ENCODE results near the gene PTPRE.

The PTPRE gene

DNA sequence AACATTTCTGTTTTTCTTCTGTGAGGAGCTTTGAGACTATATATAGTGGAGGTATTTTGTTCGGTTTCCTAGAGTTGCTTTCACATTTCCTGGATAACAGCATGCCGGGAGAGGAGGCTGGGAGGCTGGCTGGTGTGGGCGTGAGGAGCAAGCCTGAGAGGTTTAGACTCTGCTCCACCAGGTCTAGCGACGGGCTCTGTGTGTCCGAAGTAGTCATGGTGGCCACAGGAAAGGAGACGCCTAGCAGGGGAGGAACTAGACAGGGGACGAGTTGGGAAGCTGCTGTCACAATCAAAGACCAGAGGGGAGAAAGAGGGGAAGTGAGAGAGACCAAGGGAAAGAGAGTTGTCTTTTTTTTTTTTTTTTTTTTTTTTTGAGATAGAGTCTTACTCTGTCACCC lies 19.6 kb downstream of the PTPRE start:
- no peak for DNase-seq (ENCODE audit: low spot score)

DNA sequence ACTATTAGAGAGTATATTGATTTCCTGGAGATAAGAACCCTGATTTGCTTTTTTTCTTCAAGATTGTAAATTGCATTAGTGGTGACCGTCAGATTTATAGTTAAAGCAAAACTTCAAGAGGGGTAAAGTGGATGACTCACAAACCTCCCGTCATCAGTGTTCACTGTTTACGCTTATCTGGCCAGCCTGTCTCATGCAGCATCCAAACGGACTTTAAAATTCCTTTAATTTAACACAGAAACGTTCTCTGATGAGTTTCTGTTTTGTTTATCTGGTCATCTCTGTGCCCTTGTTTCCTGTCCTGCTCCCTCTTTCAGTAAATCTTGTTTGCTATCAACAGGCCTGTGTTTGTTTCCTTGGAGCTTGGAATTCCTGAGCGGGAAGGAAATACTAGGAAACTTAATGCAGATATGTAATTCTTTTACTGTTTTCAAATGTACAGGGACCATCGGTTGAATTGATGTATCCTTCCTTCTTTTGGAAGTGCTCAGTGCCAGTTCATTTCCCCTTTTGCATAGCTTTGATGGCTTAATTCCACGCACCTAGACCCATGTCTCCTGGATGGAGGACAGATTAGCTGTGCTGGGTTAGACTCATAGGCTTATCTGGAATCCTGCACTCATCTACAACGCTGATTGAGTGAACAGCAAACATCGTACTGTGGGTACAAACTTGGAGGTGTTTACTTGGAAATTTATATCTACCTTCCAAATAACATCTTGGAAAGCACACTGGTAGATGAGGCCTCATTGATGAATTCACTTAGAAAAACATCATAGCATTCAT lies 21.3 kb downstream of the PTPRE start:
- no peak for DNase-seq (ENCODE audit: low spot score)

DNA sequence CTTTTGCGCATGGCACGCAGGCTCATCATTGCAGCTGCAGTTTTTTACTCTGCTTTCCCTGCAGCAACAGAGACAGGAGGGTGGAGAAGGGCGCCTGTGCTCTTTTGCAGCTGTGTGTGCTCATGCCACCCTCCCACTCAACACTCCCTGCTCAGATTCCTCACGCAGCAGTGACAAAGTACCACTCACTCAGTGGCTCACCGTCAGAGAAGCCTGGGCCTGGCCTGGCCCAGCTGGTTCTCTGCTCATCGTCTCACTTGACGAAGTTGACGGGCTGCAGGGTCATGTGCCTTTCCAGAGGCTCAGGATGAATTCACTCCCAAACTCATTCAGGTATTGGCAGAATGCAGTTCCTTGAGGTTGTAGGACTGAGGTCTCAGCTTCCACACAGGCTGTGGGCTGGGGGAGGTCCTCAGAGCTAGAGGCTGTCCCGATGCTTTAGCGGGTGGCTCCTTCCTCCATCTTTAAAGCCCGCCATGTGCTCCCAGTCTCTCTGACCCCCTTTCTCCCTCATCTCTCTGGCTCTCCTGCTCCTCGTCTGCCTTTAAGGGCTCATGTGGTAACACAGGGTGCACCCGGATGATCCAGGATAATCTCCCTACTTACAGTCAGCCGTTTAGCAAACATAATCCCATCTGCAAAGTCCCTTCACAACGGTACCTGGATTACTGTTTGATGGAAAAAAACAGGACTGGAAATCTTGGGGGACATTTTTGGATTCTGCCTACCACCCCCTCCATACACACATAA lies 25.8 kb downstream of the PTPRE start:
- no peak for DNase-seq (ENCODE audit: low spot score)

DNA sequence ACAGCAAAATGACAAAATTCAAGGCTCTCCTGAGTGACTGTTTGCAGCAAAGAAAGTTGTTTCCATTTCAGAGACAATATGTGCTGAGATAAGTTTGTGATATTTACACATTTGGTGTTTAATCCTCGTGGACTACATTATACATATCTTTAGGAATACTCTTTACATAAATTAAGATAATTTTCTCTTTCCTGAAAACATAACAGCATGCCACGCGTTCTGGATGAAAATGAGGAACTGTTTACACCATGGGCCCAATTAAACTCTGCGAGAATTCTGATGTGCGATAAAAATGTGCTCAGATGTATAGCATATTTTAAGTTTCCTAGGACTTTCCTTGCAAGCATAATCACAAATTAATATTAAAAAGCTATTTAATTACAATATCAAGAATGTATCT lies 26.4 kb downstream of the PTPRE start:
- DNase-seq (ENCODE audit: low spot score) = no peak

DNA sequence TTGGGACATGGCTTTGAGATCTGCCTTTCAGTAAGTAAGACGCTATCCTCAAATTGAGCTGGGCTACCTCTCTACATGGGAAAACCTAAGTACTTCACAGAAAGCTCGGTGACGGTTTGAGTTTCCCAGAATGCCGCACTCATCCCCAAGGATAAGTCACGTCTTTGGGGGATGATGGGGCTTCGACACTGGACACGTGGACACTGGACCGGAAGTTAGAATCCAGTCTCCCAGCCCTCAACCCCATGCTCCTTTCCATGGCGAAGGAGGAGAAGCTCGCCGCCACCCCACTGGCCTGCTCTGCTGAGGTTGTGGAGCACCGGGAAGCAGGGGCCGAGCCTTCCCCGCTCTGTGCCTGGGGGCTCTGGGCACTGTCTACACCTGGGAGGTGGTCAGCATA lies 27.5 kb downstream of the PTPRE start:
- no peak for DNase-seq (ENCODE audit: low spot score)

DNA sequence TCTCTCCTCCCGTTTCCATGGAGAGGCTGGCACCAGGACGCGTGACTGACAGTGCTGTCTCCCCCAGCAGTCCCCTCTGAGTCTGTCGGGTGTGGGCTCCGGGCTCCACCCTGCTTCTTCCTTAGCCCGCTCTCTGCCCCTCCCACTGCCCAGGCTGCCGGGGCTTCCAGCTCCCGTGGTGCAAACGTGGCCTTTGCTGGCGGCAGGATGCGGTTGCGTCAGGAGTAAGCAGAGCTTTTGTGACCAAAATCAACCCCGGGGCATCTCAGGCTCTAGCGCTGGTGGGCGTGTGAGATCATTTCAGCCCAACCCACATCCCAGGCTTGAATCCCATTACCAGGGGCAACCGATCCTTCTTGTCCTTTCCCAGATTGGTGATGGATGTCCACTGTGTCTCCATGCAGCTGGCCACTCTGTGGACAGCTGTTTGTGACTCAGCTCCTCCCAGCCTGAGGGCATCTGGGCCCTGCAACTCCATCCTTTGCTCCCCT lies 28.2 kb downstream of the PTPRE start:
- no peak for DNase-seq (ENCODE audit: low spot score)

DNA sequence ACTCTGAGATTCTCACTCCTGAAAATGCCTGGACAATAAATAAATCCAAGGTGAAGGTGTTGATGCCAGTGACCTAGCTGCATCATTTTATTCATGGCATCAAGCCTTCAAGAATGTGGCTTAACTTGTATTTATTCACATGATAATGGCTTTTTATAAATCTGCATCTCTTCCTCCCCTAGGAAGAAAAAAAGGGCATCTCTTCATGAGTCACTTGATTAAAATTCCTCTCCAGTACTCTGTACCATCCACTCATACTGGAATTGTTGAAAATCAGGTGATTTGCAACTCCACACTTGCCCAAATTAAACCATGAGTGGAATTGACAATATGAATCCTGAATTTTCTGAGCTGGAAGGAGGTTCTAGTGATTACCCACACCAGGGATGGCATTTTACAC lies 30.2 kb downstream of the PTPRE start:
- no peak for DNase-seq (ENCODE audit: low spot score)

DNA sequence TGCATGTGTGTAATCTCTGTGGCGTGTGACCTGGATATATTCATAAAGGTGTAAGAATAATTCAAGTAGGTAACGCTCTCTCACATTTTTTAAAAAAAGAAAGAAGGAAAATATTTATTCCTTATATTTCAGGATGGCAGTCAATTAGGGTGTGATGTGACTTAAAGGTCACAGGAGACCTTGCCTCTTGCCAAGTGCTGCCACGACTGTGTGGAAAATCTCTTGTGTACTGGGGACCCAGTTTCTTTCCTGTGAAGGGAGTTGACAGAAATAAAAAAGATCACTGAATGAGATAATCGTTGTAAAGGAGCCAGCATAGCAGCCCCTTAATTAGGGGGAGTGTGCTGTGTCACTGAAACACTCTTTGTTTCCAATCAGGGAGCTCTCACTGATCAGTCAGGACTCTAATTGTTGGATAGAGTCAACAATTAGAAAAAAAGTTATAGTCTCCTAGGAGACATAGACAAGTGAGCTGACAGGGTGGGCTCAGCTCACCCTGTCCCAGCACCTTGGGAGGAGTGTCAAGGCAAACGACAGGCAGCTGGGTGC lies 31.1 kb downstream of the PTPRE start:
- no peak for DNase-seq (ENCODE audit: low spot score)

DNA sequence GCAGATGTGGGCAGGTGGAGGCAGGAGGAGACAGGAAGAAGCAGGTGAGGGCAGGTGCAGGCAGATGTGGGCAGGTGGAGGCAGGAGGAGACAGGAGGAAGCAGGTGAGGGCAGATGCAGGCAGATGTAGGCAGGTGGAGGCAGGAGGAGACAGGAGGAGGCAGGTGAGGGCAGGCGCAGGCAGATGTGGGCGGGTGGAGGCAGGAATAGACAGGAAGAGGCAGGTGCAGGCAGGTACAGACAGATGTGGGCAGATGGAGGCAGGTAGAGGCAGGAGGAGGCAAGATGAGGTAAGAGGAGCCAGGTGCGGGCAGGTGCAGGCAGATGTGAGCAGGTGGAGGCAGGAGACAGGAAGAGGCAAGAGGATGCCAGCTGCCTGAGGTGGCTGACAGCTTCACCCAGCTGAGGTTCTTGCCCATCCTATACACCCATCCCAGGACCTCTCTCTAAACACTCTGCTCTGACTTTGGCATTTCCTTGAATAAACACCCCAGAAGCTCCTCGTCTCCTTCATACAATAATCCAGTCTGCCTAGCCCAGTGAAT lies 33.0 kb downstream of the PTPRE start:
- no peak for DNase-seq (ENCODE audit: low spot score)

DNA sequence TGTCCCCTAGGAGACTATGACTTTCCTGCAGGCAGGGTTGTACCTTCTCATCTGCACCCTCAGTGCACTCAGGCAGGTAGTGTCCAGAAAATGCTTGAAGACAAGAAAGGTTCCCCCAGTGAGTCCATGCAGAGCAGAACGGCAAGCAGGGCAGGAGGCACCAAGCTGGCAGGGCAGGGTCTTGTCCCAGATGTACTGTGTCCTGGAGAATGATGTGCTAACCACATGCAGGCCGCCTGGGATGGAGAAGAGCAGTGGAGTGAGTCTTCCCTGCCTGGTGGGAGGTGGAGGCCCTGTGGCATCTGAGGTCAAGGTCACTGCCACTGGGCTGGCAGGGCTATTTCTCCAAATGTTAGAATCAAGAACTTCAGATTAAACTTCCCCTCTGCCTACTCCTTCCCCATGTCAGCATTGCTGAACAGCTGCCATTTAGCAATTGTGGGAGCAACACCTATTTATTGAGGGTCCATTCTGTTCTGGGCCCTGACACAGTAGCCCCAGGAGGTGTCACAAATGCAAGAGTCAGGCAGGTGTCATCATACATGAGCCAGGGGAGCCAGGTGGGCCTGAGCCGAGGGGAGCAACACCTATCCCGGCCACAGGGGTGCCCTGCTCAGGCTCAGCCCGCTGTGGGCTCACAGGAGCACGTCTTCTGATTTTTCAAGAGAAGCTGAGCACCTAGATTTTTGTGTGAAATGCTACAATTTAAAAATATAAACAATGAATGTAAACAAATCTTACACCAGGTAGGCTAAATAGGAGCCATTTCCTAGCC lies 34.1 kb downstream of the PTPRE start:
- DNase-seq (ENCODE audit: low spot score) = no peak

DNA sequence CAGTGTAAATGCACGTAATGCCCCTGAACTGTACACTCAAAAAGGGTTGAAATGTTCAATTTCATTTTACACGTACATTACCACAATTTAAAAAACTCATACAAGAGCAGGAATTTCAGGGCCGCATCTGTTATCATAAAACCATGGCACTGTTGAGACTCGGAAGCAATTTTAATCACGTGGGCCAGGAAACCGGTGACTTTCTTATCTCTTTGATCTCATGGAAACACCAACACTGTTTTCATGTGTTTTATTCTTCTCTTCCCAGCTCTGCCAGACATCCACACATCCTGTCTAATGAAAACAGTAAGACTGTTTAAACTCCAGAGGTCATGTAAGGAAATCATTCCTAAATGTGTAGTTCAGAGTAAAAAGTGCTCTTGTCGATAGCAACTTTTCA lies 35.9 kb downstream of the PTPRE start:
- no peak for DNase-seq (ENCODE audit: low spot score)

DNA sequence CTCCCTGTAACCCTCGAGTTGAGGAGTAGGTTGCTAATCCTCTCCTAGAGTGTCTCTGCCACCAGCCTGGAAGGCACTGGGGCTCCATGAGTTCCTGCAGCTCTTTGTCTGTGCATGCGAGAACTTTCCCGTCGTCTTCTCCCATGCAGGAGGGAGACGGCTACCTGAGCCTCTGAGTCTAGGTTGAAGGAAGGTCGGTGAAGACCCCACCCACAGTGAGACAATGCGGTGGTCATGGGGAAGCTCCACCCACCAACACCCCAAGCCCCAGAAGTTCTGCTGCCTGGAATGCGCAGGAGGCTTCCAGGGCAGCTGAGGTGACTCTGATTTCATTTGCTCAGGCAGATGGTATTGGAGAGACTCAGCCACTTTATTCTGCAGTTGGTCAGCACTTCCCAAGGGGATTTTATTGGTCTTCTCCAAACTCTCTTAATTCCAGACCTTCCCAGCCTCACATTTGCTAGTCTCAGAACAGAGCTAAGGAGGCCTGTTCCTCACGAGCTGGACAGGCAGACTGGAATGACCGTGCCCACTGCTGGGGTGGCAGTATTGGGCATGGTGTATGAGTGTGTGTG lies 36.5 kb downstream of the PTPRE start:
- DNase-seq (ENCODE audit: low spot score) = no peak

DNA sequence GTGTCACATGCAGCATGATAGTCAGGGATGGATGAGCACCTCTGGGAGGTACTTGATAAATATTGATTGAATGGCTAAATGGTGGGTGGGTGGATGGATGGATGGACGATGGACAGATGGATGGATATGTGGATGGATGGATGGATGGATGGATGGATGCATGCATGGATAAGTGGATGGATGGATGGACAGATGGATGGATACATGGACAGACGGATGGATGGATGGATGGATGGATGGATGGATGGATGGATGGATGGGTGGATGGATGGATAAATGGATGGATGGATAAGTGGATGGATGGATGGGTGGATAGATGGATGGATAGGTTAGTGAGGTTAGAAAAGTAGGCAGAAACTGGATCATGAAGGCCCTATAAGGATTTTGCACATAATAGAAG lies 37.4 kb downstream of the PTPRE start:
- no peak for DNase-seq (ENCODE audit: low spot score)

DNA sequence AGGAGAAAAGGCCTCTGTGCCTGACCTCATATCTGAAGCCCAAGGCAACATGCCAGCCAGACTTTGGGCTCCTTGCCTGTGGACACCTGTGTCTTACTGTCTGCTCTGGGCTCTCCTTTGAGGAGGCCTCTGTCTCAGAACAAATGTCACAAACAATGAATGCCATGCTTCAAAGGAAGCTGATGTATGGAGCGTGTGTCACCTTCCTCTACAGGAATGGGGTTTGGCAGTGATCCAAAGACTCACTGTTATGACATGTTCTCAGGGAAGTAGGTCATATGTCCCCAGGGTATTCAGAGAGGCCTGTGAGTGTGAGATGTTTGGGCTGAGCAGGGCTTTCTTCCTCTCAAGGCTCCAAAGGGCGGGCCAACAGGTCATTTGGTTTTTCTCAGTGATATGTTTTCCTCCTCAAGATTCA lies 38.4 kb downstream of the PTPRE start:
- DNase-seq (ENCODE audit: low spot score) = no peak

DNA sequence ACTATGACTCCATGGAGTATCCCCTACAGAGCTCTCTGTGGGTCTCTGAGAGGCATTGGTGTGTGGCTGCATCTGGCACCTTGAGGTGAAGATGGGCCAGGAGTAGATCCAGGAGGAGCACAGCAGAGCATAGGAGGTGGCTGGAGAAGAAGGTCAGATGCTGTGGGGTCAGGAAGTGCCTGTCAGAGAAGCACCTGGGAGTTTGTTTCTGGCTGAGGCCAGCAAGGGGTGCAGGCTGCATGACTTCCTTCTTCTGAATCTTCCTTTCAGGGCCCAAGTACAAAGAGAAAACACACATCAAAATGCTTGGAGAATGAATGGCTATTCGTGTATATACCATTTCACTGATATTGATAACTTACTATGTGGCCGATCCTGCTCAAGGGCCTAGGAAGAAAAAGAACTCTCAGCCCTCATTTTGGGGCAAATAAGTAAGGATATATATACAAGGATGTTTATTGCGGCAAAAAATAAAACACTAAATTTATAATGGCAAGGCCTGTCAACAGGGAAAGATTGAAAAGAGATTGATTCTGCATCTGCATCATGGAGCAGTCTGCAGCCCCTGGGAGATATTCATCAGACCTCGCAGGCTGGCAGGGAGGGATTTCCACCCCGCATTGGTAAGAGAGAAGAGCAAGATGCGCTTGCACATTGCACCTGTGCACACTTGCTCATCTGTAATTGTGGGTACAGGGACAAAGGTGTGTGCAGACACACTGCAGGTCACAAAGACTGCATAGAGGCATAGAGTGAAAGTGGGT lies 39.2 kb downstream of the PTPRE start:
- no peak for DNase-seq (ENCODE audit: low spot score)

DNA sequence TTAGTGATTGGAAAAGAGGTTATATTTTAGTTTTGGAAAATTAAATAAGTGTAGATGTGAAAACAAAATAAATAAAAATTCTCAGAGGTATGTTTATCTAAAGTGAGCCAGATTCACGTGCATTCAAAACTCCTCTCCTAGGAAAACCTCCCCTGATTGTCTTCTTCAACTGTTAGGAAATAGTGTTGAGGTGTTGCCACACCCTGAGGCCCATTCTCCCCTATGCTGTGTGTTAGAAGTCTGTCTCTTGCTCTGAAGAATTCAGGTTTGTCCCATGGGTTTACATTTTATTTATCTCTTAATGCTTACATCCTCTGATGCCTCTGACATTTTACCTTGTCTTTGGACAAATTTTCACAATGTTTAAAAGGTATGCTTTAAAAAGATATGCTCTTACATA lies 40.3 kb downstream of the PTPRE start:
- no peak for DNase-seq (ENCODE audit: low spot score)

DNA sequence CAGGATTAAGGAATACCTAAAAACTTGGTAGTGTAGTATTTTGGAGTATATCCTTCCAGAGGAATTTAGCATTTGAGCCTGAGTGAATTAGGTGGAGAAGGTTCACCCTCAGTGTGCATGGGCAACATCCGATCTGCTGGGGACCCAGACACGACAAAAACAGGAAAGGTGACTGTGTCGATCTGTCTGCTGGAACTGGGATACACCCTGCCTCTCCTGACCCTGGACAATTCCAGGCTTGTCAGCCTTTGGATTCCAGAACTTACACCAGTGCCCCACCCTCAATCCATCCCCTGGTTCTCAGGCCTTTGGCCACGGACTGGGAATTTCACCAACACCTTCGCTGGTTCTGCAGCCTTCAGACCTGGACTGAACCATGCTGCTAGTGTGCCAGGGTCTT lies 41.9 kb downstream of the PTPRE start:
- DNase-seq (ENCODE audit: low spot score) = no peak

DNA sequence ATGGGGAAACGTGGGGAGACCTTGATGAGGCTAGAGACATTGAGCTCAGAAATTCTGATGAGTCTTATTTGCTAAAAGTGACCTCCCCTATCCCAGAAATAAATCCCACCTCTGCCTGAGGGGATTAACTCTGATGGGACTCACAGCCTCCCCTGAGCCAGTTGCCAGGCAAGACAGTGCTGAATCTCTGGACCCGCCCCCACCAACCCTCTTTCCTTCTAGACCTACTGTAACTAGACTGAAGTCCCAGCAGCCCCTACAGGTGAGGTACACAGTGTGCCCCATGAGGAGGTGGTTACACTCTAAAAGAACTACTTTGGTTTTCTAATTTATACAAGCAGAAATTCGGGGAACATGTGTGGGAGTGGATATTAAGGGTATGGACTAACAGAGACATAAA lies 42.9 kb downstream of the PTPRE start:
- DNase-seq (ENCODE audit: low spot score) = no peak

DNA sequence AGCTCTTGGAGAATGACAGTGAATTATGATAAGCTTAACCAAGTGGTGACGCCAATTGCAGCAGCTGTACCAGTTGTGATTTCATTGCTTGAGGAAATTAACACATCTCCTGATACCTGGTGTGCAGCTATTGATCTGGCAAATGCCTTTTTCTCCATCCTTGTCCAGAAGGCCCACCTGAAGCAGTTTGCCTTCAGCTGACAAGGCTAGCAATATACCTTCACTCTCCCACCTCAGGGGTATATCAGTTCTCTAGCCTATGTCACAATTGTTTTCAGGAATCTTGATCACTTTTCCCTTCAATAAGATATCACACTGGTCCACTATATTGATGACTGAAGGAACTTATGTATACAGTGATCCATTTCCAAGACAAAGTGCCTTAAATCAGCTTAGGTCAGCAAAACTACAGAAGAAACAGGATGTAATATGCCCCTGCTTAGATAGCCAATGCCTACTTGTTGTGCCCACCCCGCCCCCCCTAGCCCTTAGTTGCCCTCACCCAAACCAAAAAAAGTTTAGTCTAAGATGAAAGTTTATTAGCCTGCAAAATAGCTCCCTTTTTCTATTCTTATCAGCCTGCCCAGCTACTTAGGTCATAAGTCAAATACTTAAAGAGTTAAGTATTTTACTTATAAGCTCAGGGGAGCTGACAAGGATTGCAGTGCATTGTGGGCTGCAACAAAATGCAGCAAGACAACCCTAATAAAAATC lies 45.1 kb downstream of the PTPRE start:
- no peak for DNase-seq (ENCODE audit: low spot score)

DNA sequence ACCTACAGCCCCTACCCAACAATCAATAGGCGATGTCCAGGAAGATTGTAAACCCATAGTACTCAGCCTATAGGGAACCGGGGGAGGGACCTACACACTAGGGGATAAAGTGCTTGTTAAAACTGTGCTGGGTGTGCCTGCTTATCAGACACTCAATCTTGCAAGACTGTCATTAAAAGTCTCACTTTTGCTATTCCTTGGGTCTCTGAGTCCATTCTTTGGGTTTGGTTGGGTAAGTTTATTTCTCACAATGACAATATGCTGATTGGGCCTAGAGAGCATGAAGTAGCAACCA lies 45.6 kb downstream of the PTPRE start:
- DNase-seq (ENCODE audit: low spot score) = no peak

DNA sequence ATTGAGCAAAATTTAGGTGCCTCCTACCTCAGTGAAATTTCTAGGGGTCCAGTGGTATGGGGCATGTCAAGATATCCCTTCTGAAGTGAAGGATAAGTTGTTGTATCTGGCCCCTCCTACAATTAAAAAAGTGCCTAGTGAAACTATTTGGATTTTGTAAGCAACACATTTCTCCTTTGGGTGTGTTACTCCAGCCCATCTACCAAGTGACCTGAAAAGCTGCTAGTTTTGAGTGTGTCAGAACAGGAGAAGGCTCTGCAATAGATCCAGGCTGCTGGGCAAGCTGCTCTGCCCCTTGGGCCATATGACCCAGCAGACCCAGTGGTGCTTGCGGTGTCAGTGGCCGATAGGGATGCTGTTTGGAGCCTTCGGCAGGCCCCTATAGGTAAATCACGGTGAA lies 46.0 kb downstream of the PTPRE start:
- DNase-seq (ENCODE audit: low spot score) = no peak

Measured in hematopoietic multipotent progenitor cell treated with erythropoietin and hydrocortisone succinate and interleukin-3 and kit ligand, for 15 days (in vitro differentiated cells).